Right ventricle myocardium inferior (tissue), 1 donor: Measurements from ENCODE around the gene DIP2C. TPM values are rescaled to one million over a fixed set of nuclear protein-coding genes. Genes with fewer than 3 reads are reported as not detected.
"Not testable (repeated sequence)": the region's sequence is repeated elsewhere in the genome, so short reads cannot be mapped to it uniquely, and the experiment has no call there.

Experiments used
- ATAC-seq: fragments of 200-7000 bp; cut with Tn5 transposase; one replicate; pipeline ENCODE4 v1.9.1; 2020; ENCODE audit warnings: mild to moderate bottlenecking, moderate library complexity
- DNase-seq: peaks from one replicate; pipeline ENCODE4 v3.0.0; 2021; ENCODE audit errors: missing footprints
- intact Hi-C: fragments of 100-400 bp; cut with DNase I; formaldehyde crosslinking; loops from one replicate; pipeline ENCODE4 v1.11.0; 2022
- total RNA-seq: library from RNA; stranded (reverse); fragmentation: NEBNext Ultra II Directional; extraction: Animal tissue kit (Norgen Biotek cat#: 25700); gene quantifications from one replicate; pipeline ENCODE4 v1.2.1, GENCODE V29; 2021
- donor health status: DM: no; HTN: yes; CAD: no; lungs with severe emphysema.

The DIP2C gene
- total RNA-seq, 1 donor from 2014 or later, result 28.3 TPM

- DNase-seq (no peak), ATAC-seq (no peak)
- intact Hi-C loops, result no loop called here
These were observed 25.6 kb downstream of the DIP2C start for GRCh38 chr10:663831-664251.

- no peak for DNase-seq
- intact Hi-C loops, result no loop called here
- no peak for ATAC-seq
These were observed 26.1 kb downstream of the DIP2C start for GRCh38 chr10:663466-663751.

GRCh38 chr10:662686-663465 is 26.6 kb downstream of the DIP2C start:
- no peak for ATAC-seq
- intact Hi-C loops, result no loop called here
- no peak for DNase-seq

GRCh38 chr10:662223-662605 is 27.3 kb downstream of the DIP2C start:
- intact Hi-C loops, result no loop called here
- ATAC-seq (no peak), DNase-seq (no peak)

GRCh38 chr10:661597-662222 is 27.8 kb downstream of the DIP2C start:
- no peak for ATAC-seq
- intact Hi-C loops, result loop anchor here (2.0 kb wide), 1 partner anchor 37 kb away; no protein-coding TSS in a partner anchor

GRCh38 chr10:660970-661596 is 28.4 kb downstream of the DIP2C start:
- intact Hi-C loops, result loop anchor here (2.0 kb wide), 1 partner anchor 36 kb away; no protein-coding TSS in a partner anchor

More at GRCh38 chr10:661597-662222, 27.8 kb downstream of the DIP2C start:
- DNase-seq, result no peak

GRCh38 chr10:660413-660969 is 29.0 kb downstream of the DIP2C start:
- ATAC-seq, result peak; percentile 65
- DNase-seq, result no peak
- intact Hi-C loops, result loop anchor here (2.0 kb wide), 1 partner anchor 36 kb away; no protein-coding TSS in a partner anchor

More at GRCh38 chr10:660970-661596, 28.4 kb downstream of the DIP2C start:
- DNase-seq (no peak), ATAC-seq (peak; percentile 63)

GRCh38 chr10:659688-660141 is 29.8 kb downstream of the DIP2C start:
- ATAC-seq, result no peak
- DNase-seq, result no peak
- intact Hi-C loops, result loop anchor here (2.0 kb wide), 1 partner anchor 35 kb away; no protein-coding TSS in a partner anchor

- DNase-seq, ATAC-seq, intact Hi-C loops: not testable (repeated sequence)
These were observed 31.6 kb downstream of the DIP2C start for GRCh38 chr10:657816-658350.

- intact Hi-C loops, result no loop called here
- no peak for DNase-seq
- no peak for ATAC-seq
These were observed 32.6 kb downstream of the DIP2C start for GRCh38 chr10:656883-657282.

GRCh38 chr10:655184-655583 is 34.3 kb downstream of the DIP2C start:
- DNase-seq, result no peak
- no peak for ATAC-seq
- intact Hi-C loops, result no loop called here

GRCh38 chr10:654647-654996 is 34.8 kb downstream of the DIP2C start:
- intact Hi-C loops, result no loop called here
- DNase-seq, result no peak
- no peak for ATAC-seq

GRCh38 chr10:653991-654646 is 35.3 kb downstream of the DIP2C start:
- intact Hi-C loops, result no loop called here
- no peak for ATAC-seq
- no peak for DNase-seq

- ATAC-seq, intact Hi-C loops, DNase-seq: not testable (repeated sequence)
These were observed 36.5 kb downstream of the DIP2C start for GRCh38 chr10:652832-653459.

GRCh38 chr10:652233-652632 is 37.2 kb downstream of the DIP2C start:
- no peak for DNase-seq
- intact Hi-C loops, result no loop called here
- ATAC-seq, result no peak

- intact Hi-C loops, result no loop called here
- no peak for ATAC-seq
- no peak for DNase-seq
These were observed 37.8 kb downstream of the DIP2C start for GRCh38 chr10:651692-652091.

GRCh38 chr10:650886-651615 is 38.4 kb downstream of the DIP2C start:
- ATAC-seq (peak; percentile 23), DNase-seq (no peak)
- intact Hi-C loops, result no loop called here

- DNase-seq, result no peak
- intact Hi-C loops, result no loop called here
- no peak for ATAC-seq
These were observed 39.0 kb downstream of the DIP2C start for GRCh38 chr10:650441-650851.
